ENCODE data around the gene GPR3. TPM values are rescaled to one million over a fixed set of nuclear protein-coding genes. Genes with fewer than 3 reads are reported as not detected.

GPR3 gene
- total and polyA plus RNA-seq, 2 of the 13 experiments (the other 11 are each of a cell fraction or from before 2014, with no cell fraction given) = 1.00 to 2.6 TPM

- TF ChIP-seq, protein P1, sequence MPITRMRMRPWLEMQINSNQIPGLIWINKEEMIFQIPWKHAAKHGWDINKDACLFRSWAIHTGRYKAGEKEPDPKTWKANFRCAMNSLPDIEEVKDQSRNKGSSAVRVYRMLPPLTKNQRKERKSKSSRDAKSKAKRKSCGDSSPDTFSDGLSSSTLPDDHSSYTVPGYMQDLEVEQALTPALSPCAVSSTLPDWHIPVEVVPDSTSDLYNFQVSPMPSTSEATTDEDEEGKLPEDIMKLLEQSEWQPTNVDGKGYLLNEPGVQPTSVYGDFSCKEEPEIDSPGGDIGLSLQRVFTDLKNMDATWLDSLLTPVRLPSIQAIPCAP (CRISPR knock-in tag; IDR thresholded peaks at IDR 0.05; ENCODE audit: low read depth) = no peak
- no peak for TF ChIP-seq SPEN (CRISPR knock-in tag; IDR thresholded peaks at IDR 0.05; ENCODE audit: low read depth)
- TF ChIP-seq NFE2L1 (CRISPR knock-in tag; IDR thresholded peaks at IDR 0.05; ENCODE audit: borderline replicate concordance) = no peak
- TF ChIP-seq SMC3 (IDR thresholded peaks at IDR 0.05; ENCODE audit: low read length) = no peak
- TF ChIP-seq SIN3B (IDR thresholded peaks at IDR 0.05; ENCODE audit: low read length) = no peak
- no peak for TF ChIP-seq ZC3H13 (CRISPR knock-in tag; IDR thresholded peaks at IDR 0.05)
- no peak for TF ChIP-seq ZNF296 (CRISPR knock-in tag; conservative IDR thresholded peaks at IDR 0.05)
- no peak for TF ChIP-seq KAT7 (CRISPR knock-in tag; IDR thresholded peaks at IDR 0.05; ENCODE audit: borderline replicate concordance)
- no peak for TF ChIP-seq ZNF75D (CRISPR knock-in tag; IDR thresholded peaks at IDR 0.05; ENCODE audit: borderline replicate concordance)
Measured at GRCh38 chr1:27349784-27350662, 42.4 kb upstream of the GPR3 start (continued).

GRCh38 chr1:27350663-27351540, 41.5 kb upstream of the GPR3 start:
- in situ Hi-C loops (cut with HindIII; ENCODE audit: extremely low pct_ligation_motif_present, low pct_unique_long_range_greater_than_20kb) (no loop called here), intact Hi-C loops (cut with micrococcal nuclease; ENCODE audit: unreplicated experiment) (no loop called here)
- BruUV-seq (replicated peaks) = no TSS peak
- WGBS (ENCODE audit: low lambda C conversion rate) = 62% methylated on average over 29 of the region's 62 CpGs
- peak overlapping the region; percentile 30 for H3K27ac ChIP-seq (ENCODE audit: extremely low read length, insufficient read depth, low read length)
- no peaks in the 10 kb centered on the region for H3K79me2 ChIP-seq (ENCODE audit: insufficient read depth, low read length)
- peak overlapping the region; percentile 35; the same call in 1 of the 2 replicates for H3K9ac ChIP-seq (ENCODE audit: insufficient read depth, low read depth, low read length)
- no peaks in the 10 kb centered on the region for H3K36me3 ChIP-seq (replicated peaks in 1 of 2; ENCODE audit: control insufficient read depth in 1 of 2, insufficient read depth in 2 of 2, low read length in 2 of 2)
- peak; percentile 80 for ATAC-seq
- H3K4me1 ChIP-seq (ENCODE audit: insufficient read depth, low read length) = peaks cover 28% of the 10 kb centered on the region
- no peaks in the 10 kb centered on the region for H3K27me3 ChIP-seq (ENCODE audit: control insufficient read depth in 1 of 2, insufficient read depth in 2 of 2, low read length in 2 of 2)
- POLR2A ChIA-PET = interaction anchor here (1.0 to 4.8 kb wide), 4 partner anchors 8 to 14 kb away, joined by 4 to 36 read pairs (median 6); partner anchors contain the start of gene SYTL1
- FAIRE-seq = no peak
- no peaks in the 10 kb centered on the region for H3K9me3 ChIP-seq (ENCODE audit: low read length)
- peak overlapping the region; percentile 32 to 69 (median 47) for H3K4me3 ChIP-seq (replicated peaks in 1 of 3; ENCODE audit: insufficient read depth in 1 of 3, low read depth in 2 of 3, low read length in 3 of 3)
- H4K20me1 ChIP-seq (ENCODE audit: insufficient read depth, low read length) = no peaks in the 10 kb centered on the region
- CTCF ChIA-PET (ENCODE audit: low intra/inter-chr PET ratio, low total read pairs) = no interaction called here
- peak overlapping the region; percentile 78 for H3K4me2 ChIP-seq (ENCODE audit: low read depth, low read length)
- H2AFZ ChIP-seq (ENCODE audit: low read length) = no peak overlapping the region
- peak; percentile 66 for DNase-seq (ENCODE audit: low spot score)
- TF ChIP-seq, protein P2, sequence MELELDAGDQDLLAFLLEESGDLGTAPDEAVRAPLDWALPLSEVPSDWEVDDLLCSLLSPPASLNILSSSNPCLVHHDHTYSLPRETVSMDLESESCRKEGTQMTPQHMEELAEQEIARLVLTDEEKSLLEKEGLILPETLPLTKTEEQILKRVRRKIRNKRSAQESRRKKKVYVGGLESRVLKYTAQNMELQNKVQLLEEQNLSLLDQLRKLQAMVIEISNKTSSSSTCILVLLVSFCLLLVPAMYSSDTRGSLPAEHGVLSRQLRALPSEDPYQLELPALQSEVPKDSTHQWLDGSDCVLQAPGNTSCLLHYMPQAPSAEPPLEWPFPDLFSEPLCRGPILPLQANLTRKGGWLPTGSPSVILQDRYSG (CRISPR knock-in tag; IDR thresholded peaks at IDR 0.05) = no peak
- TF ChIP-seq IRX3 (CRISPR knock-in tag; IDR thresholded peaks at IDR 0.05; ENCODE audit: borderline replicate concordance, low read depth) = no peak
- peak; percentile 40; the same call in 1 of the 2 replicates for TF ChIP-seq SOX5 (CRISPR knock-in tag; IDR thresholded peaks at IDR 0.05; ENCODE audit: borderline replicate concordance)
- no peak for TF ChIP-seq FOXO1 (CRISPR knock-in tag; IDR thresholded peaks at IDR 0.05)
- TF ChIP-seq ZNF615 (CRISPR knock-in tag; IDR thresholded peaks at IDR 0.05; ENCODE audit: borderline replicate concordance) = 0 out of 2 replicates have a peak, but pooled peaks have one; percentile 47
- TF ChIP-seq, protein P3, sequence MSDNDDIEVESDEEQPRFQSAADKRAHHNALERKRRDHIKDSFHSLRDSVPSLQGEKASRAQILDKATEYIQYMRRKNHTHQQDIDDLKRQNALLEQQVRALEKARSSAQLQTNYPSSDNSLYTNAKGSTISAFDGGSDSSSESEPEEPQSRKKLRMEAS (IDR thresholded peaks at IDR 0.05) = peak; percentile 39
- no peak for TF ChIP-seq ZNF331 (CRISPR knock-in tag; IDR thresholded peaks at IDR 0.05)
- TF ChIP-seq ZMYM2 (CRISPR knock-in tag; IDR thresholded peaks at IDR 0.05) = no peak
